ENCODE data around the gene HRH3. TPM values are rescaled to one million over a fixed set of nuclear protein-coding genes. Genes with fewer than 3 reads are reported as not detected.

The HRH3 gene
- total and polyA plus RNA-seq, 2 donors = 0.10 to 0.16 TPM

GRCh38 chr20:62222972-62223371, 2.9 kb upstream of the HRH3 start:
- DNase-seq (ENCODE audit: extremely low spot score) = no peak
- H3K36me3 ChIP-seq (ENCODE audit: insufficient read depth) = no peaks in the 10 kb centered on the region
- WGBS = 67% methylated on average over 13 of the region's 13 CpGs
- H3K27ac ChIP-seq (ENCODE audit: low read depth) = no peak overlapping the region
- no peak overlapping the region for H3K4me3 ChIP-seq (ENCODE audit: low read depth, low read length)
- no peaks in the 10 kb centered on the region for H3K4me1 ChIP-seq (ENCODE audit: insufficient read depth)

- 83% methylated on average over 18 of the region's 18 CpGs for WGBS
- Histone ChIP-seq H3K36me3 (ENCODE audit: insufficient read depth) (no peaks in the 10 kb centered on the region), H3K27ac (ENCODE audit: low read depth) (no peak overlapping the region), H3K4me1 (ENCODE audit: insufficient read depth) (no peaks in the 10 kb centered on the region), H3K4me3 (ENCODE audit: low read depth, low read length) (no peak overlapping the region)
- DNase-seq (ENCODE audit: extremely low spot score) = no peak
Observed at GRCh38 chr20:62222266-62222850, 2.3 kb upstream of the HRH3 start.

- no peak for DNase-seq (ENCODE audit: extremely low spot score)
- Histone ChIP-seq H3K4me3 (ENCODE audit: low read depth, low read length) (no peak overlapping the region), H3K27ac (ENCODE audit: low read depth) (no peak overlapping the region), H3K36me3 (ENCODE audit: insufficient read depth) (no peaks in the 10 kb centered on the region), H3K4me1 (ENCODE audit: insufficient read depth) (no peaks in the 10 kb centered on the region)
- WGBS = 1% methylated on average over 46 of the region's 46 CpGs
Observed at GRCh38 chr20:62220666-62221568, 839 bp upstream of the HRH3 start.

- WGBS = 1% methylated on average over 84 of the region's 84 CpGs
- peak overlapping the region; percentile 52 for H3K4me3 ChIP-seq (ENCODE audit: low read depth, low read length)
Observed at GRCh38 chr20:62219101-62219991, 732 bp downstream of the HRH3 start.

GRCh38 chr20:62217913-62218773, 1.9 kb downstream of the HRH3 start:
- Histone ChIP-seq H3K4me3 (ENCODE audit: low read depth, low read length) (no peak overlapping the region), H3K4me1 (ENCODE audit: insufficient read depth) (no peaks in the 10 kb centered on the region), H3K27ac (ENCODE audit: low read depth) (no peak overlapping the region), H3K36me3 (ENCODE audit: insufficient read depth) (no peaks in the 10 kb centered on the region)
- DNase-seq (ENCODE audit: extremely low spot score) = no peak
- 57% methylated on average over 38 of the region's 38 CpGs for WGBS

More at GRCh38 chr20:62219101-62219991, 732 bp downstream of the HRH3 start:
- H3K36me3 ChIP-seq (ENCODE audit: insufficient read depth) = no peaks in the 10 kb centered on the region
- no peak overlapping the region for H3K27ac ChIP-seq (ENCODE audit: low read depth)
- no peak for DNase-seq (ENCODE audit: extremely low spot score)
- no peaks in the 10 kb centered on the region for H3K4me1 ChIP-seq (ENCODE audit: insufficient read depth)

GRCh38 chr20:62216636-62217566, 3.2 kb downstream of the HRH3 start:
- 75% methylated on average over 26 of the region's 26 CpGs for WGBS
- DNase-seq (ENCODE audit: extremely low spot score) = no peak
- Histone ChIP-seq H3K27ac (ENCODE audit: low read depth) (no peak overlapping the region), H3K4me3 (ENCODE audit: low read depth, low read length) (no peak overlapping the region), H3K4me1 (ENCODE audit: insufficient read depth) (no peaks in the 10 kb centered on the region), H3K36me3 (ENCODE audit: insufficient read depth) (no peaks in the 10 kb centered on the region)

- H3K36me3 ChIP-seq (ENCODE audit: insufficient read depth) = no peaks in the 10 kb centered on the region
- no peak overlapping the region for H3K27ac ChIP-seq (ENCODE audit: low read depth)
- H3K4me1 ChIP-seq (ENCODE audit: insufficient read depth) = no peaks in the 10 kb centered on the region
- DNase-seq (ENCODE audit: extremely low spot score) = no peak
- 78% methylated on average over 40 of the region's 40 CpGs for WGBS
- no peak overlapping the region for H3K4me3 ChIP-seq (ENCODE audit: low read depth, low read length)
Observed at GRCh38 chr20:62215991-62216635, 4.0 kb downstream of the HRH3 start.

- H3K4me1 ChIP-seq (ENCODE audit: insufficient read depth) = no peaks in the 10 kb centered on the region
- no peak for DNase-seq (ENCODE audit: extremely low spot score)
- WGBS = 79% methylated on average over 29 of the region's 29 CpGs
- H3K36me3 ChIP-seq (ENCODE audit: insufficient read depth) = no peaks in the 10 kb centered on the region
- no peak overlapping the region for H3K4me3 ChIP-seq (ENCODE audit: low read depth, low read length)
- no peak overlapping the region for H3K27ac ChIP-seq (ENCODE audit: low read depth)
Observed at GRCh38 chr20:62215020-62215990, 4.8 kb downstream of the HRH3 start.

- 51% methylated on average over 12 of the region's 12 CpGs for WGBS
- no peaks in the 10 kb centered on the region for H3K4me1 ChIP-seq (ENCODE audit: insufficient read depth)
- DNase-seq (ENCODE audit: extremely low spot score) = no peak
- H3K27ac ChIP-seq (ENCODE audit: low read depth) = no peak overlapping the region
- no peaks in the 10 kb centered on the region for H3K36me3 ChIP-seq (ENCODE audit: insufficient read depth)
- H3K4me3 ChIP-seq (ENCODE audit: low read depth, low read length) = no peak overlapping the region
Observed at GRCh38 chr20:62214067-62214466, 6.0 kb downstream of the HRH3 start.

GRCh38 chr20:62212299-62212698, 7.8 kb downstream of the HRH3 start:
- Histone ChIP-seq H3K4me1 (ENCODE audit: insufficient read depth) (no peaks in the 10 kb centered on the region), H3K36me3 (ENCODE audit: insufficient read depth) (no peaks in the 10 kb centered on the region), H3K27ac (ENCODE audit: low read depth) (no peak overlapping the region), H3K4me3 (ENCODE audit: low read depth, low read length) (no peak overlapping the region)
- no peak for DNase-seq (ENCODE audit: extremely low spot score)
- 34% methylated on average over 10 of the region's 10 CpGs for WGBS

GRCh38 chr20:62211769-62212288, 8.2 kb downstream of the HRH3 start:
- Histone ChIP-seq H3K27ac (ENCODE audit: low read depth) (no peak overlapping the region), H3K4me1 (ENCODE audit: insufficient read depth) (no peaks in the 10 kb centered on the region), H3K36me3 (ENCODE audit: insufficient read depth) (no peaks in the 10 kb centered on the region), H3K4me3 (ENCODE audit: low read depth, low read length) (no peak overlapping the region)
- DNase-seq (ENCODE audit: extremely low spot score) = no peak
- 61% methylated on average over 9 of the region's 9 CpGs for WGBS
